ENCODE data around the gene KCNK1. TPM values are rescaled to one million over a fixed set of nuclear protein-coding genes. Genes with fewer than 3 reads are reported as not detected.

Gene KCNK1
- total RNA-seq, 1 donor from 2014 or later = 5.7 TPM

- peaks cover 2% of the 10 kb centered on the region for H3K9me3 Mint-ChIP-seq (ENCODE audit: unreplicated experiment)
- H3K9ac ChIP-seq (ENCODE audit: low read length) = no peak overlapping the region
- H3K36me3 ChIP-seq (ENCODE audit: insufficient read depth, low read length) = no peaks in the 10 kb centered on the region
Measured at GRCh38 chr1:233704898-233705723, 91.2 kb downstream of the KCNK1 start.

GRCh38 chr1:233707153-233707879, 93.4 kb downstream of the KCNK1 start:
- H3K9ac ChIP-seq (ENCODE audit: low read length) = no peak overlapping the region
- FAIRE-seq (no peak), DNase-seq (ENCODE audit: low read depth) (peak; percentile 89)
- no peak overlapping the region for H3K27ac ChIP-seq (ENCODE audit: low read depth, low read length)
- H3K27me3 ChIP-seq (ENCODE audit: insufficient read depth, low read length) = no peaks in the 10 kb centered on the region
- no peaks in the 10 kb centered on the region for H3K27me3 Mint-ChIP-seq (ENCODE audit: low read depth, unreplicated experiment)
- H3K27ac Mint-ChIP-seq (ENCODE audit: unreplicated experiment) = no peak overlapping the region
- no peaks in the 10 kb centered on the region for H3K4me1 ChIP-seq (ENCODE audit: insufficient read depth, low read length)
- TF ChIP-seq CTCF (IDR thresholded peaks at IDR 0.05; ENCODE audit: insufficient read depth, low read depth, low read length) (no peak), EZH2 (IDR thresholded peaks at IDR 0.05; ENCODE audit: insufficient read depth, low read length) (no peak)
- no peak overlapping the region for H3K4me3 Mint-ChIP-seq (ENCODE audit: unreplicated experiment)
- H4K20me1 ChIP-seq (ENCODE audit: insufficient read depth, low read length) = no peaks in the 10 kb centered on the region
- no peak overlapping the region for H2AFZ ChIP-seq (ENCODE audit: low read depth, low read length)
- peaks cover 14% of the 10 kb centered on the region for H3K4me1 Mint-ChIP-seq (ENCODE audit: low read depth, unreplicated experiment)
- no peaks in the 10 kb centered on the region for H3K36me3 Mint-ChIP-seq (ENCODE audit: low read depth, unreplicated experiment)
- H3K9me3 Mint-ChIP-seq (ENCODE audit: unreplicated experiment) = peaks cover 2% of the 10 kb centered on the region
- H3K36me3 ChIP-seq (ENCODE audit: insufficient read depth, low read length) = no peaks in the 10 kb centered on the region
- no peak overlapping the region for H3K4me2 ChIP-seq (ENCODE audit: low read length)
- H3K4me3 ChIP-seq (ENCODE audit: insufficient read depth, low read depth, low read length) = no peak overlapping the region
- H3K79me2 ChIP-seq (ENCODE audit: insufficient read depth, low read length) = no peaks in the 10 kb centered on the region
- H3K9me3 ChIP-seq (ENCODE audit: insufficient read depth, low read depth, low read length) = no peaks in the 10 kb centered on the region

More at GRCh38 chr1:233704898-233705723, 91.2 kb downstream of the KCNK1 start:
- no peak overlapping the region for H2AFZ ChIP-seq (ENCODE audit: low read depth, low read length)
- no peak overlapping the region for H3K4me3 Mint-ChIP-seq (ENCODE audit: unreplicated experiment)
- no peak overlapping the region for H3K4me3 ChIP-seq (ENCODE audit: insufficient read depth, low read depth, low read length)
- DNase-seq (ENCODE audit: low read depth) (no peak), FAIRE-seq (no peak)
- no peaks in the 10 kb centered on the region for H3K9me3 ChIP-seq (ENCODE audit: insufficient read depth, low read depth, low read length)
- peaks cover 14% of the 10 kb centered on the region for H3K4me1 Mint-ChIP-seq (ENCODE audit: low read depth, unreplicated experiment)
- H3K27ac ChIP-seq (ENCODE audit: low read depth, low read length) = no peak overlapping the region
- H3K79me2 ChIP-seq (ENCODE audit: insufficient read depth, low read length) = no peaks in the 10 kb centered on the region
- H3K4me1 ChIP-seq (ENCODE audit: insufficient read depth, low read length) = no peaks in the 10 kb centered on the region
- no peaks in the 10 kb centered on the region for H3K36me3 Mint-ChIP-seq (ENCODE audit: low read depth, unreplicated experiment)
- H3K27me3 ChIP-seq (ENCODE audit: insufficient read depth, low read length) = no peaks in the 10 kb centered on the region
- no peaks in the 10 kb centered on the region for H3K27me3 Mint-ChIP-seq (ENCODE audit: low read depth, unreplicated experiment)
- TF ChIP-seq EZH2 (IDR thresholded peaks at IDR 0.05; ENCODE audit: insufficient read depth, low read length) (no peak), CTCF (IDR thresholded peaks at IDR 0.05; ENCODE audit: insufficient read depth, low read depth, low read length) (no peak)
- no peaks in the 10 kb centered on the region for H4K20me1 ChIP-seq (ENCODE audit: insufficient read depth, low read length)
- no peak overlapping the region for H3K4me2 ChIP-seq (ENCODE audit: low read length)
- H3K27ac Mint-ChIP-seq (ENCODE audit: unreplicated experiment) = no peak overlapping the region
